Stimulated activated CD4-positive, alpha-beta T cell treated with anti-CD3 and anti-CD28 coated beads, TNF-alpha, amount 100 ng/mL, for 48 hours (primary cell): ENCODE results near the gene COL25A1.
"Not testable (repeated sequence)": the region's sequence is repeated elsewhere in the genome, so short reads cannot be mapped to it uniquely, and the experiment has no call there.

Experiments used
- DNase-seq, 3 donors: peaks; one replicate each; pipeline ENCODE4 v3.0.0-alpha.2; 2020; ENCODE audit warnings: low read depth in 3 of 3

COL25A1 gene

DNA sequence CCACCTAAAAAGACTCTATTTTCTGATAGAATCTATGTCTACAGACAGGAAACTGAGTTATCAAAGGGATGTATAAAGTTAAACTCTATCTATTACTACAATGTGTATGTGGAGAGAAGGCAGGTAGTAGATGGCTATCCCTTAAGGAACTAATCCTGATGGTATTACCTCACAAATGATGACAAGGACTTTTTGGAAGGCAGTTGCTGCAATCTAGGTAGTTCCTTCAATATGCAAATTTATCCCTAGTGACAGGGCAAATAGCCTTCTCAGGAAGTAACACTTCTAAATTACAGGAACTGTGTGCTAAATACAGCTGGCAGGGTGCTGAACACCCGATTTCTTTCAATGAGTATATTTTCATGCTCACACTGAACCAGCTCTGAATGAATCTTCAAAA lies 177.4 kb downstream of the COL25A1 start:
- DNase-seq = no peak

DNA sequence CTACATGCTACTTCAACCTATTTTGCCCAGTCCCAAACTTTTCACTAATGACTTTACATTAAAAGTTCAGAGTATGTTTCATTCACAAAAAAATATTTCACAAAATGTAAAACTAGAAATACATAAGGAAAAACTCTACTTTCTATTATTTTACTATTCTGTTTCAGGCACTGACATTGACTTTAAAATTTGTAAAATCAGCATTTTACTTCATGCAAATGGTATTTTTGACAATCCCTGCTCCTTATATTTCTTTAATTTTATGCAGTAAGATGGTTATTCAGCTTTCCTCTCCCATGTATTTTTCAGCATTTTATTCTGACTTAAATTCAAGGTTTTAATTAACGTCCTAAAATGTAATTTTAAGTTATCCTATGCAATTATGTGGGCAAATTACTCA lies 178.5 kb downstream of the COL25A1 start:
- DNase-seq = no peak

DNA sequence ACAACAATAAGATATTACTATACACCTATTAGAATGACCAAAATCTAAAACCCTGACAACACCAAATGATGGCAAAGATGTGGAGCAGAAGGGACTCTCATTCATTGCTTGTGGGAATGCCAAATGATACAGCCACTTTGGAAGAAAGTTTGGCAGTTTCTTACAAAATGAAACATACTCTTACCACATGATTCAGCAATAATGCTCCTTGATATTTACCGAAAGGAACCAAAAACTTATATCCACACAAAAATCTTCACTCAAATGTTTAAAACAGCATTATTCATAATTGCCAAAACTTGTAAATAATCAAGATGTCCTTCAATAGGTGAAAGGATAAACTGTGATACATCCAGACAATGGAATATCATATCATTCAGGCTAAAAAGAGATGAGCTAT lies 180.9 kb downstream of the COL25A1 start:
- no peak for DNase-seq

DNA sequence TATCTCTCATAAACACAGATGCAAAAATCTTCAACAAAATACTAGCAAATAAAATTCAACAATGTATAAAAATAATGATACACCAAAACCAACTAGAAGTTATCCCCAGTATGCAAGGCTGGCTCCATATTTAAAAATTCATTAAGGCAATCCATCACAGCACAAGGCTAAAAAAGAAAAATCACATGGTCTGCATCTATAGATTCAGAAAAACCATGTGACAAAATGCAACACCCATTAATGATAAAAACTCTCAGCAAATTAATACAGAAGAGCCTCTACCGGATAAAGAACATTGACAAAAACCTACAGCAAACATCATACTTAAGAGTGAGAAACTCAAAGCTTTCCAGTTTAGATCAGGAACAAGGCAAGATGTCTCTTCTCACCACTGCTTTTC lies 182.6 kb downstream of the COL25A1 start:
- DNase-seq = no peak

DNA sequence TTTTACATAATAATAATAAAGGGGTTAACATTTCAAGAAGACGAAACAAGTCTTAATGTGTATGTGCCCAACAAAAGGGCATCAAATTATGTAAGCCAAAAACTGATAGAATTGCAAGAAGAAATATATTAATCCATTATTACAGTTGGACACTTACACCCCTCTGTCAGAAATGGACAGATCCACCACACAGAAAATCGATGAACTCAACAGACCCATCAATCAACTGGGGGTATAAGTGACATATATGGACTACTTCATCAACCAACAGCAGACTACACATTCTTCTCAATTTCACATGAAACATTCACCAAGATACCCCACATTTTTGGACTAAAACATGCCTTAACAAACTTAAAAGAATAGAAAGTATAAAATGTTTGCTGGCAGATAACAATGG lies 183.8 kb downstream of the COL25A1 start:
- no peak for DNase-seq

DNA sequence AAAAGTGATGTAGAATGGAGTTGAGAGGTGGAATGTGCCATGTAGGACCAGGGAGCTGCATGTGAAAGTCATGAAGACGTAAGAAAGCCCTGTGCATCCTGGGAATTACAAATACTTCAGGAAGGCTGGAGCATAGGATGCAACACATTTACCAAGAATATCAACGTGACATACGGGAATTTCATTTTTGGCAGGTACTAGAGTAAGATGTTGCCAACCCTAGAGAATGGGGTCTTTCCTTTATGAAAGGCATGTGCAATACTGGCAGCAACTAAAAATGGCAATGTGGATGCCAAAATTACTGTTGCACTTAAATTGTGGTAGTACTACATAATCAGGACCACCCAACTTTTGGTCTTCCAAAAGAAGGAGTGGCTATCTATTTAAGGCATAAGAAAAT lies 188.0 kb downstream of the COL25A1 start:
- DNase-seq = no peak

DNA sequence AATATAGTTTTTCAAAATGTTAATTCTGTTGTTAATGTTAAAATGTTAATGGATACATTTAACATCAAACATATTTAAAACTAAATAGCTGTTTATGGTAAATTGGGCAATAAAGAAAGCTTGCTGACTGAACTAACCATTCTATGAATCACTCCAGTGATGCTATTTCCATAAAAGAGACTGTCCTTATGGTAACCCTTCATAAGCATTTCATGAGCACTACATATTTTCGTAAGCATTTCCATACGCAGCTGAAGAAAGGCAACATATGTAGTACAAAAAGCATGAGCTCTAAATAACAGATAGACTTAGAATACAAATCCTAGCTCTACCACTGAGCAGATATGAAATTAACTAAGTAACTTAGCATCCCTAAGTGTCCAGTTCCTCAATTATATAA lies 188.9 kb downstream of the COL25A1 start:
- no peak for DNase-seq

DNA sequence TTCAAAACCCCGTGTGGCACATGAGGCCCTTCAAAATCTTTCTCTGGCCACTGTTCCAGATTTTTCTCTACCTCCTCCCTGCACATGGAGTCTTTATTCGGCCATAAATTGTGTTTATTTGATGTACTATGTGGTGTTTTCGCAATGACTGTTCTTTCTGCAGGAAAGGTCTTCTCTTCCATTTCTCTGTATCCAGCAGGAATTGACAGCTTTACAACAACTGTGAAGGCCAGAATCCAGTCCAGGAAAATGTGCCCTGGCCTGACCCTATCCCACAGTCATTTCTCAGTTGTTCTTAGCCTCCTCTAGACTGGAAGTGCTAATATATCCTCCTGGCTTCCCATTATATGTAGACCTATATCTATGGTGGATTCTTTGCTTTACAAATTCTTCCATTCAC lies 191.4 kb downstream of the COL25A1 start:
- no peak for DNase-seq

DNA sequence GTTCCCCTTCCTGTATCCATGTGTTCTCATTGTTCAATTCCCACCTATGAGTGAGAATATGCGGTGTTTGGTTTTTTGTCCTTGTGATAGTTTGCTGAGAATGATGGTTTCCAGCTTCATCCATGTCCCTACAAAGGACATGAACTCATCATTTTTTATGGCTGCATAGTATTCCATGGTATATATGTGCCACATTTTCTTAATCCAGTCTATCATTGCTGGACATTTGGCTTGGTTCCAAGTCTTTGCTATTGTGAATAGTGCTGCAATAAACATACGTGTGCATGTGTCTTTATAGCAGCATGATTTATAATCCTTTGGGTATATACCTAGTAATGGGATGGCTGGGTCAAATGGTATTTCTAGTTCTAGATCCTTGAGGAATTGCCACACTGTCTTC lies 194.2 kb downstream of the COL25A1 start:
- not testable (repeated sequence) for DNase-seq

DNA sequence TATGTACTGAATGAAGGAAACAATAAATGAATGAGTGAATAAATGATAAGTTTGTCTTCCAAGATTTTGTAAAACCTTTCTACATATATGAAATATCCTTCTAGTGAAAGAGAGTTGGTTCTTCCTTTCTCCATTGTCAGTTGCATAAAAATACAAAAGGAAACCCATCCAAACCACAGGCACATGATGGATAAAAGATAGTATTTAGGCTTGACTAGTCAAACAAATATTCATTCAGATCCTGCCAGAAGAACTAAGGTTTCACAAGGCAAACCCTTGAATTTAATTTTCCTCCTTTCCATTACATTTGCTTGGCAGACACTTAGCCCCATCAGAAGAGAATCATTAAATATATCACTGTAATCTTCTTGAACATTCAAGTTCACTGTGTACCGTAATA lies 208.4 kb downstream of the COL25A1 start:
- DNase-seq = no peak

DNA sequence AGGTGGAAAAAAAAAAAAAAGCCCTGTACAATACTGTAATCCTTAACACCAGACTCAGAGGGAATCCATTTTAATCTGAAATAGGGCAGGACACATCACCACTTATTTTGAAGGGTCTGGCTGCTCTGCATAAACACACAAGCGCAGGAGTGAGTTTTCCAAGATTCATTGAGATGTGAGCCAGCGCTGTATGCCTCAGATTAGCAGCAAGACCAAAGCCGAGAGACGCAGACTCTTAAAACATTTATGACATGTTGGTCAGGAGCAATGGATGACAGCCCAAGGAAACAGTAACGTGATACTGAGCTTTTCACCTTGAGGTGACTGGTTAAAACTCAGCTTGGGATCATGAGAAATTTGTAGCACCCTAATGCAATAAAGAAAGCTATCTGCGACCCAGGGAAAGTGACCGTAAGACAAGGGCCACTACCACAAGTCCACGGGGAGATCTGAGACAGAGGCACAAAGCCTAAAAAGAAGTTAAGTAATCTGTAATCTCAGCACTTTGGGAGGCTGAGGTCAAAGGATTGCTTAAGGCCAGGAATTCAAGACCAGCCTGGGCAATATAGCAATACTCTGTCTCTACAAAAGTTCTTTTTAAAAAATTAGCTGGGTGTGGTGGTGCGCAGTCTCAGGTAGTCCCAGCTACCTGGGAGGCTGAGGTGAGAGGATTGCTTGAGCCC lies 210.6 kb downstream of the COL25A1 start:
- DNase-seq = no peak

DNA sequence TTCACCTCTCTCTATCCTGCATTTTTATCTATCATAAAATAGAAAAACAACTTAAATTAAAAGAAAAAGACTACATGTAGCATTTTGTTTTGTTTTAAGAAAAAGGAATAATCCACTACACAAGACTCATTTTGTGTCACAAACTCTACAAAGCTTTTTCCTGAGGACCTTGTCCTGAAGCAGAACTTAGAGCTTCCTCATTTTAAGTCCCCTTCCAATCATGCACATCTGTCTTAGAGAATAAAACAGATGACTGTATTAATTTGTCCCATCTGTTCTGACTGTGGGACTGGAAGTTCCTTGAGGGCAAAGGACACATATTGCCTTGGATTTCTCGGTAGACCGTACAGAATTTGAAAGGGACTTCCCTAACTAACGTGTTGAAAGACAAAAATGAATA lies 218.5 kb downstream of the COL25A1 start:
- no peak for DNase-seq

DNA sequence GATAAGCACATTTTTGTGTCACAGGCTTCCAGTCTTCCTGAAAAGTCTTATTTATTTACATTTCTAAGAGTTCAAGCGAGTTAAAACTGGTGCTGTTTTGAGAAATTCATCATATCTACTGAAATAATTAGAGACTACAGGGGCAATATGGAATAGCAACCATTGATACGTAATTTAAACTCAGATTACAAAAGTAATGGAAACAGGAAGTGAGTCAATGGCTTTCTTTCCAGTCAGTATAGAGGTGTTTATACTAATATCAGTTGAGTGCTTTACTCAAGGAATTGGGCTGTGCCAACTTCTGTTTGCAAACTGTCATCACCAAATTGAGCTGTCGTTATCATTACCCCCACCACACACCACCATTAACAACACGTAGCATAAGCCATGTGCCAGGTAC lies 222.7 kb downstream of the COL25A1 start:
- DNase-seq = no peak

DNA sequence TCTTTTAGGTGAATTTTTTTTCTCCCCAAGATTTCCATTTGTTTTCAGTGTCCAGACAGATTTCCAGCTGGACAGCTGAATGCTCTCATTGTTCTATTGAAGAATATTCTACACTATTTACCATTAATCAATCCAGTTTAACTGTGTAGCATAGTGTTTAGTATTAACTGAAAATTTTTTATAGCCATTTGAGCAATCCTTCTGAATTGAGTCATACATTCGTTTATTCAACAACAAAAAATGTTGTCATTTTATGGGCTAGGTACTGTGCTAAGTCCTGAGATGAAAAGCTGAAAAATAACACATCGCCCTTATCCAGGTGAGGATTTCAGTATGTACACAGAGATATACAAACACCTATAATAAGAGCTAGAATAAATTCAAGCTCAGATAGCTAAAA lies 223.3 kb downstream of the COL25A1 start:
- no peak for DNase-seq

DNA sequence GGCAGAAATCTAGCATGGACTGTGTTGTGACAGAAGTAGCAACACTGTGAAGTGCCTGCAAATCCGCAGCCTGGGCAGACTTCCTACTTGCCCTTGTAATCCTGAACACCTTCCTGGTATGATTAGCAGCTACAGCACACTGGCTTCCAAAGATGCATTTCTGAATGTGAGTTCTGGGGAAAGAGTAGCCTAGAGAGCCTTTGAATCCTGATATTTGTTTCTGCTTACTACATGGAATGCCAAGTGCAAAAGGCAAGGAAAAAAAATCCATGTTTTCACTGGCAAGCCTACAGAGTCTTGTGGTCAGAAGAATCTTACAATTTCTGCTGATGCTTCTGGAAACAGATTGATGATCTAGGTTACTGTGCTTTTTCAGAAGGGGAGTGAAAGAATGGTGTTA lies 223.7 kb downstream of the COL25A1 start:
- no peak for DNase-seq

DNA sequence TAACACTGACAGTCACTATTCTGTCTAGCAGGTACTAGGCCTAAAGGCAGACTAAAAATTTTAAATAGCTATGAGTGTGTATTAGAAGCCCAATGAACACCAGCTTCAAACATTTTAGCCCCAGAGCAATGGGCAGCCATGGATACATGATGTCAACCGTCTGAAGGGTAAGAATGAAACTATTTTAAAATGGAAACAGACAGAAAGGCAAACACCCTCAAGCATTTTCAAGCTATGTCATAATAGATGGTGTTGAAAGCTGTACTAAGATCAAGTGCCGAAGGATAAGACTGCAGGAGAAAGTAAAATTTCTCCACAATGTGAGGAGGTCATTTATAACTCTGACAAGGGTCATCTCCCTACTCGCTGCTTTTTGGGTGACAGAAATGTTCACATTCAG lies 225.0 kb downstream of the COL25A1 start:
- DNase-seq = no peak

DNA sequence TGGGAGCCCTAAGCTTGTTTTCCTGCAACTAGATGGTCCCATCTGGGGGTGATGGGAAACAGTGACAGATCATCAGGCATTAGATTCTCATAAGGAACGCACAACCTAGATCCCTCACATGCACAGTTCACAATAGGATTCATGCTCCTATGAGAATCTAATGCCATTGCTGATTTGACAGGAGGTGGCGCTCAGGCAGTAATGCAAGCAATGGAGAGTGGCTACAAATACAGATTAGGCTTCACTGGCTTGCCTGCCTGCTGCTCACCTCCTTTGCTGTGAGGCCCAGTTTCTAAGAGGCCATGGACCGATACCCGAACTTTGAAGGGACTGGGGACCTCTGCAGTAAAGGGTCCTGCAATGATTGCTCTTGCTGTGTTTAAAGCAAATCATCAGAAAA lies 225.7 kb downstream of the COL25A1 start:
- not testable (repeated sequence) for DNase-seq

DNA sequence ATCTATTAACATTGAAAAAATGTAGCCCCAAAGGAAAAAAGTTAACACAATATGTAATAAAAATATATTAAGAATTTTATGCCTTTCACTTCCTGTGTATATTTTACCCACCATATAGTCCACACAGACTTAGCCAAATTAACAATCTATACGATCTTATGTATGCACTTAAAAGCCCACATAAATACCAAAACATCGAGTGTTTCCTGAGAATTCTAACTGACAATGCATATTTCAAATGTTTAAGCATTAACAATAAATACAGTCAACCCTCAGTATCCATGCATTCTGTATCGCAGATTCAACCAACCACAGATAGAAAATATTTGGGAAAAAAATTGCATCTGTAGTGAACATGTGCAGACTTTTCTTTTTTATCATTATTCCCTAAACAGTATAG lies 226.8 kb downstream of the COL25A1 start:
- no peak for DNase-seq

DNA sequence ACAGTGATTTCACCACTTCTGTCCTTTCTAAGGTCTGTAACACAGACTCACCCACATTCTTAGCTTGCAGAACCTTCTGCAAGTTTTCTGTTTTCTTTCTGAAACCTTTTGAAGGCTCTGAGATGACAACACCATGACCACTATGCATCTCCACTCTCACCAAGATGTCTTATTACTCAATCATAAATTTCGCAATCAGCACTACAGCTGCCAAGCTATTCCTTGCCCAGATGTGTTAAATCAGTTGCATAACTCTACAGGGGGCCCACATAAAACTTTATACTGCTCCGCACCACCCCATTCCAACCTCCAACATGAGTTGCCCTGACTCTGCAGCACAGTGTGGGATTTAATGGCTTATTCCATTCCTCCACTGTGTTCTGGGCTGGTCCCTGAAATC lies 229.9 kb downstream of the COL25A1 start:
- DNase-seq = no peak

DNA sequence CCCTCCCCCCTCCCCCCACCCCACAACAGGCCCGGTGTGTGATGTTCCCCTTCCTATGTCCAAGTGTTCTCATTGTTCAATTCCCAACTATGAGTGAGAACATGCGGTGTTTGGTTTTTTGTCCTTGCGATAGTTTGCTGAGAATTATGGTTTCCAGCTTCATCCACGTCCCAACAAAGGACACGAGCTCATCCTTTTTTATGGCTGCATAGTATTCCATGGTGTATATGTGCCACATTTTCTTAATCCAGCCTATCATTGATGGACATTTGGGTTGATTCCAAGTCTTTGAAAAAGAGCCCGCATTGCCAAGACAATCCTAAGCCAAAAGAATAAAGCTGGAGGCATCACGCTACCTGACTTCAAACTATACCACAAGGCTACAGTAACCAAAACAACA lies 231.8 kb downstream of the COL25A1 start:
- not testable (repeated sequence) for DNase-seq

DNA sequence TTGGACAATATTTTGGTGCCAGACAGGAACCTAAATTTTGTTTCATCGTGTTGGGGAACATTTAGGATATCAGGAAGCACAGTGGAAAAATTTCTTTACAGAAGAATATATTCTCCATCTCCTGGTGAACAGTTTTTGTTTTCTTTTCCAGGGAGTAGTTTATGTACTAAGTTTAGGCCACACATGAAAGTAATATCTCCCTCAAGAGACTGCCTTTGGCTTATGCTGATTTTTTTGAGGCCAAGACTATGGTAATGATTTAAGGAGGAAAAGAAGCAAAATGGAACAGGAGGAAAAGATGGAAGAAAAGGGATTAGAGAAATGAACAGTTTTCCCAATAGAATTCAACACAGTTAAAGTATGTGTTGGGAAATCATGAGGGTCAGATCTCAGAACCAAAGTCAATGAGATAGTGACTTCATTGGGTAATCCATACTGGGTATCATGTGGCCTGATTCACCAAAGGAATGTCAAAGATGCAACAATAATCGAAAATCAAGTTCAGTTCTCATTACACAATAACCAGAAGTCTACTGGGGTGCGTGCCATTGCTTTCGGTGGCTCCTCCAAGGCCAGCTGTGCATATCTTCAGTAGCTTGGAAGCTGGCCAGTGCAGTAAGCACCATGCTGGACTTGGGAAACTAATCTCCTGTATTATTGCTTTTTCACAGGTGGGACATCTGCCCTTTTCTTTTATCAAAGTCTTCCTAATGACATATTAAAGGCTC lies 234.8 kb downstream of the COL25A1 start:
- DNase-seq = no peak

DNA sequence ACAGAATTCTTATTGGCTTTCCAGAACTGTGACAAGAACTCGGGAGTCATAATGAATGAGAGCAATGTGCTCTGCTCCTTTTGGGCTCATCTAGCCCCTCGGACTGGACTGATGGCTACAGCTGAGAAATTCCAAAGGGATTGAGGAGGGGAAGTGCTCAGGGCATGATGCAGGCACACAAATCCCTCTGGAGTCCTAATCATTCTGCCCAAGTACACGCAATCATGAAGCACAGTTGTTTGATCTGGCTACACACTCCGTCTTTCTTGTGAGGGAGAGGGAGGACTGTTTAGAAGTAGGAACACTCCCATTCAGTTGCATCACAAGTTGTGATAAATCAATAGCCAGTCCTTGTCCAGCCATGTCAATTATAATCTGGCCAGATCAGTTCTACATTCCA lies 237.5 kb downstream of the COL25A1 start:
- DNase-seq = no peak

DNA sequence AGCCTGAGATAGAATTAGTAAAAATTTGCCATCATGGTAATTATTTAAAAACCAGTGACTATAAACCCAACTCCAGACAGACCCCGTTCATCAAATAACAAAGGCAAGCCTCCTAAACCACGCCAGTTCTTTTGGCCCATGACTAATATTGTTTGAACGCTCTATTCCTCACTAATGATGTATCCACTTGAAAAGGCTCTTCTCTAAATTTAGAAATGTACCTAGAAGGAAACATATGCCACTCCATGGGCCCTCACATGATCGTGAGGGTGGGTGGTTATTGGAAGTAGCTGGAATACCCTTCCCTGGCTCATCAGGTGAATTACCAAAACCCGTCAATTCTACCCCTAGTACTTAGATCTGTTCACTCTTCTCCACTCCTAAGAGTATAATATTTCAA lies 249.2 kb downstream of the COL25A1 start:
- DNase-seq = no peak

DNA sequence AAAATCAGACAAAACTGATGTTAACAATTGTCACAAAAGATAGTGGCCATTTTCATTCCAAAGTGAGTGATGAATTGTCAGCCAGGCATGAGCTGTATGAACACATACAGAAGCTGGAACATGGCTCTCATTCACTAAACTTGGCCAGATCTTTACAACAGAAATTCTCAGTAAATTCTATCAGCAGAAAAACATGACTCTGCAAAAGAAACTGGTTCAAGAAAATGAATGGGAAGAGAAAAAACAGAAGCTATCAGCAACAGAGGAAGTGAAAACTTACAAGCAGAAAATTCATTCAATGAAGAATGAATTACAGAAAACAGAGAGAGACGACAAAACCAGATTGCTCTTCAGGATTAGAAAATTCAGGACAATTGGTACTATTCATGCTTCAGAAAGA lies 249.6 kb downstream of the COL25A1 start:
- DNase-seq = no peak
